Measurements from ENCODE around the gene MAD1L1.

GRCh38 chr7:2163600-2164555 lies 68.9 kb downstream of the MAD1L1 start:
- TF ChIP-seq EP300 (IDR thresholded peaks at IDR 0.05) (no peak), POLR2A (IDR thresholded peaks at IDR 0.05) (no peak)
- TF ChIP-seq, protein P1, sequence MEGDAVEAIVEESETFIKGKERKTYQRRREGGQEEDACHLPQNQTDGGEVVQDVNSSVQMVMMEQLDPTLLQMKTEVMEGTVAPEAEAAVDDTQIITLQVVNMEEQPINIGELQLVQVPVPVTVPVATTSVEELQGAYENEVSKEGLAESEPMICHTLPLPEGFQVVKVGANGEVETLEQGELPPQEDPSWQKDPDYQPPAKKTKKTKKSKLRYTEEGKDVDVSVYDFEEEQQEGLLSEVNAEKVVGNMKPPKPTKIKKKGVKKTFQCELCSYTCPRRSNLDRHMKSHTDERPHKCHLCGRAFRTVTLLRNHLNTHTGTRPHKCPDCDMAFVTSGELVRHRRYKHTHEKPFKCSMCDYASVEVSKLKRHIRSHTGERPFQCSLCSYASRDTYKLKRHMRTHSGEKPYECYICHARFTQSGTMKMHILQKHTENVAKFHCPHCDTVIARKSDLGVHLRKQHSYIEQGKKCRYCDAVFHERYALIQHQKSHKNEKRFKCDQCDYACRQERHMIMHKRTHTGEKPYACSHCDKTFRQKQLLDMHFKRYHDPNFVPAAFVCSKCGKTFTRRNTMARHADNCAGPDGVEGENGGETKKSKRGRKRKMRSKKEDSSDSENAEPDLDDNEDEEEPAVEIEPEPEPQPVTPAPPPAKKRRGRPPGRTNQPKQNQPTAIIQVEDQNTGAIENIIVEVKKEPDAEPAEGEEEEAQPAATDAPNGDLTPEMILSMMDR (IDR thresholded peaks at IDR 0.05) = no peak
